Vagina (tissue), 2 donors: ENCODE measurements around the gene TNFSF13B.

ENCODE experiments used
- POLR2A ChIP-seq, 2 donors: fragments of 450-650 bp; IDR thresholded peaks; one replicate each; pipeline ENCODE4 v1.6.1; 2017; ENCODE audit warnings: antibody characterized with exemption in 2 of 2, mild to moderate bottlenecking in 2 of 2, moderate library complexity in 2 of 2
- POLR2AphosphoS5 ChIP-seq, 2 donors: sonication (generic); formaldehyde crosslinking; IDR thresholded peaks; one replicate each; pipeline ENCODE4 v1.9.0; 2017; ENCODE audit warnings: antibody characterized with exemption in 2 of 2, mild to moderate bottlenecking in 2 of 2, low read depth in 1 of 2; ENCODE audit not compliant: insufficient read depth in 1 of 2
- TF ChIP-seq, protein P1 (sequence below), 3 experiments: fragments of 450-650 bp in 2 of 3; fragments of 200-600 bp in 1 of 3; sonication (generic) in 1 of 3; IDR thresholded peaks; one replicate each; pipeline ENCODE4 v1.5.1; 2017 to 2019; ENCODE audit warnings: antibody characterized with exemption in 3 of 3, mild to moderate bottlenecking in 2 of 3, moderate library complexity in 2 of 3

DNA sequence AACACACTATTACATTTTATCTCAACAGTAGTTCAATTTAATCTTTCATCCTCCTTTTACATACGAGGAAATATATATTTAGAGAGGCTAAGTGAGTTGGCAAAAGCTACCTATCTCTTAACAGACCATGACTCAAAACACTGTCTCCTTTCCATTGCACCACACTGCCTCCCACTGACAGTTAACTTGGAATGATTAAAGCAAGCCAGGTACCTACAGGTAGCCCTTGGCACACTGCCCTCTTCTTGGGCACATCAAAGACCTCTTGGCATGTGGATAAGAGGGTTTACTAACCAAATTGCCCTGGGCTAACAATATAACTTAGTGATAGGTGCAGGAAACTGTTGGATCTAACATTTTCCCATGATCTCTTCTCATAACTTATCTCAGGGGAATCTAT, 49.5 kb upstream of the TNFSF13B start:
- no peak for TF ChIP-seq POLR2AphosphoS5 (IDR thresholded peaks at IDR 0.05; ENCODE audit: insufficient read depth in 1 of 2, low read depth in 1 of 2)
- no peak for TF ChIP-seq POLR2A (IDR thresholded peaks at IDR 0.05)
- TF ChIP-seq, protein P1, sequence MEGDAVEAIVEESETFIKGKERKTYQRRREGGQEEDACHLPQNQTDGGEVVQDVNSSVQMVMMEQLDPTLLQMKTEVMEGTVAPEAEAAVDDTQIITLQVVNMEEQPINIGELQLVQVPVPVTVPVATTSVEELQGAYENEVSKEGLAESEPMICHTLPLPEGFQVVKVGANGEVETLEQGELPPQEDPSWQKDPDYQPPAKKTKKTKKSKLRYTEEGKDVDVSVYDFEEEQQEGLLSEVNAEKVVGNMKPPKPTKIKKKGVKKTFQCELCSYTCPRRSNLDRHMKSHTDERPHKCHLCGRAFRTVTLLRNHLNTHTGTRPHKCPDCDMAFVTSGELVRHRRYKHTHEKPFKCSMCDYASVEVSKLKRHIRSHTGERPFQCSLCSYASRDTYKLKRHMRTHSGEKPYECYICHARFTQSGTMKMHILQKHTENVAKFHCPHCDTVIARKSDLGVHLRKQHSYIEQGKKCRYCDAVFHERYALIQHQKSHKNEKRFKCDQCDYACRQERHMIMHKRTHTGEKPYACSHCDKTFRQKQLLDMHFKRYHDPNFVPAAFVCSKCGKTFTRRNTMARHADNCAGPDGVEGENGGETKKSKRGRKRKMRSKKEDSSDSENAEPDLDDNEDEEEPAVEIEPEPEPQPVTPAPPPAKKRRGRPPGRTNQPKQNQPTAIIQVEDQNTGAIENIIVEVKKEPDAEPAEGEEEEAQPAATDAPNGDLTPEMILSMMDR (IDR thresholded peaks at IDR 0.05), result no peak
